GM18498 (cell line): ENCODE results near the gene SDR39U1.

ENCODE experiments used
- ATAC-seq: cut with Tn5 transposase; IDR thresholded peaks from one replicate; pipeline ENCODE4 v1.9.1; 2021; ENCODE audit warnings: mild to moderate bottlenecking, moderate library complexity; ENCODE audit not compliant: unreplicated experiment

Gene SDR39U1

GRCh38 chr14:24392325-24393091 lies 50.1 kb downstream of the SDR39U1 start:
- ATAC-seq = no peak

GRCh38 chr14:24390701-24391468 lies 51.7 kb downstream of the SDR39U1 start:
- no peak for ATAC-seq
